K562 (cell line): ENCODE measurements around the gene CALCOCO2. TPM values are rescaled to one million over a fixed set of nuclear protein-coding genes. Genes with fewer than 3 reads are reported as not detected.

Experiments
- CREBBP ChIP-seq: IDR thresholded peaks from one replicate; pipeline ENCODE4 v1.6.1; 2012; ENCODE audit warnings: low read depth, mild to moderate bottlenecking, control low read depth, inconsistent platforms, low read length
- EWSR1 ChIP-seq: fragments of 450-650 bp; IDR thresholded peaks from 2 replicates; pipeline ENCODE4 v1.6.1; 2018; ENCODE audit warnings: borderline replicate concordance, mild to moderate bottlenecking, low read depth, moderate library complexity; ENCODE audit not compliant: partially characterized antibody
- ILK ChIP-seq: fragments of 450-650 bp; IDR thresholded peaks from 2 replicates; pipeline ENCODE4 v1.6.1; 2016; ENCODE audit warnings: missing genetic modification characterization, low read depth, mild to moderate bottlenecking, missing compliant biosample characterization, moderate library complexity, borderline replicate concordance
- MCM5 ChIP-seq: fragments of 450-650 bp; IDR thresholded peaks from 2 replicates; pipeline ENCODE4 v1.6.1; 2016; ENCODE audit warnings: low read depth
- NELFE ChIP-seq: IDR thresholded peaks from 2 replicates; pipeline ENCODE4 v1.6.1; 2011; ENCODE audit warnings: mild to moderate bottlenecking; ENCODE audit not compliant: insufficient read depth, insufficient read length
- polyA plus RNA-seq, 8 experiments: library from polyadenylated mRNA; depleted of rRNA in 4 of 8; stranded (reverse) in 5 of 8; unstranded in 3 of 8; fragments of >200 nt; fragmentation: Nextera tagmentation in 2 of 8; fragmentation: Illumina TruSeq in 1 of 8; extraction: Ambion mirVana in 2 of 8; extraction: Trizol in 1 of 8; gene quantifications; 2 replicates each; pipeline versions ENCODE4 v1.2.1 to v1.2.3, GENCODE V29; 2011 to 2014; ENCODE audit warnings: inconsistent platforms in 1 of 8, missing spikeins in 1 of 8
- total RNA-seq, 7 experiments: library from RNA; depleted of rRNA in 6 of 7; stranded (reverse); fragments of >200 nt in 6 of 7; fragmentation: Illumina TruSeq in 2 of 7; extraction: Trizol in 2 of 7; gene quantifications; 2 replicates each; pipeline versions ENCODE4 v1.2.1 to v1.2.3, GENCODE V29; 2011 to 2021; ENCODE audit warnings: low replicate concordance in 1 of 7
- TF ChIP-seq, protein P1 (sequence below): IDR thresholded peaks from 3 replicates; pipeline ENCODE4 v1.6.1; 2011; ENCODE audit warnings: borderline replicate concordance, mild to moderate bottlenecking; ENCODE audit not compliant: insufficient read length, insufficient read depth
- TF ChIP-seq, protein P2 (sequence below), 2 experiments: fragments of 450-650 bp; conservative IDR thresholded peaks; 2 replicates each; pipeline ENCODE4 v1.6.1; 2017; ENCODE audit warnings: mild to moderate bottlenecking in 2 of 2, moderate library complexity in 2 of 2
- TF ChIP-seq, protein P3 (sequence below): fragments of 250-450 bp; sonication (Bioruptor Pico); IDR thresholded peaks from 2 replicates; pipeline ENCODE4 v1.4.0; 2020
- TF ChIP-seq, protein P4 (sequence below): fragments of 200-600 bp; sonication (generic); IDR thresholded peaks from one replicate; pipeline ENCODE4 v1.6.1; 2012; ENCODE audit warnings: mild to moderate bottlenecking, low read depth, low read length, inconsistent platforms

The CALCOCO2 gene
- total and polyA plus RNA-seq, 9 of the 15 experiments (the other 6 are each of a cell fraction or from before 2014, with no cell fraction given) = 24.1 to 87.3 (median 67.5) TPM

DNA sequence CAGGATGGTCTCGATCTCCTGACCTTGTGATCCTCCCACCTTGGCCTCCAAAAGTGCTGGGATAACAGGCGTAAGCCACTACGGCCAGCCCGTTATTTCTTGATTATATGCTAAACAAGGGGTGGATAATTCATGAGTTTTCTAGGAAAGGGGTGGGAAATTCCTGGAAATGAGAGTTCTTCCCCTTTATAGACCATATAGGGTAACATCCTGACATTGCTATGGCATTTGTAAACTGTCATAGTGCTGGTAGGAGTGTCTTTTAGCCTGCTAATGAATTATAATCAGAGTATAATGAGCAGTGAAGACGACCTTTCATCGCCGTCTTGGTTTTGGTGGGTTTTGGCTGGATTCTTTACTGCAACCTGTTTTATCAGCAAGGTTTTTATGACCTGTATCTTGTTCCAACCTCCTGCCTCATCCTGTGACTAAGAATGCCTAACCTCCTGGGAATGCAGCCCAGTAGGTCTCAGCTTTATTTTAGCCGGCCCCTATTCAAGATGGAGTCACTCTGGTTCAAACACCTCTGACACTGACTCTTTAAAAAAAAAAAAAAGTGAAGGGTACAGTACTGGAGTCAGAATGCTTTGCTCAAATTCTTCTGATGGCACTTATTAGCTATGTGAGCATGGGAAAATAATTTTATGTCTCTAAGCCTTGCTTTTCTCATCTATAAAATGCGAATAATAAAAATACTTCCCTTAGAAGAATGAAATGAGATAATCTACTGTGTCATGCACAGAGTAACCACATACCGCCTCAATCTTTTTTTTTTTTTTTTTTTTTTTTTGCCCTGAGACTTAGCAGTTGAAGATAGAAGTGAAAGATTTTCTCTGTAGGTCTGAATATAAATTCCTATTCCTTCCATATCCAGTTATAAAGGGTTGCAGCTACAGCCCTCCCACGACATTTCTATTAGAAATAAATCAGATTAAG is 5.1 kb upstream of the CALCOCO2 start (continued):
- no peak for TF ChIP-seq EWSR1
- TF ChIP-seq, protein P1, sequence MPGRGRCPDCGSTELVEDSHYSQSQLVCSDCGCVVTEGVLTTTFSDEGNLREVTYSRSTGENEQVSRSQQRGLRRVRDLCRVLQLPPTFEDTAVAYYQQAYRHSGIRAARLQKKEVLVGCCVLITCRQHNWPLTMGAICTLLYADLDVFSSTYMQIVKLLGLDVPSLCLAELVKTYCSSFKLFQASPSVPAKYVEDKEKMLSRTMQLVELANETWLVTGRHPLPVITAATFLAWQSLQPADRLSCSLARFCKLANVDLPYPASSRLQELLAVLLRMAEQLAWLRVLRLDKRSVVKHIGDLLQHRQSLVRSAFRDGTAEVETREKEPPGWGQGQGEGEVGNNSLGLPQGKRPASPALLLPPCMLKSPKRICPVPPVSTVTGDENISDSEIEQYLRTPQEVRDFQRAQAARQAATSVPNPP = no peak
- no peak for TF ChIP-seq NELFE
- TF ChIP-seq MCM5 = no peak
- TF ChIP-seq, protein P2, sequence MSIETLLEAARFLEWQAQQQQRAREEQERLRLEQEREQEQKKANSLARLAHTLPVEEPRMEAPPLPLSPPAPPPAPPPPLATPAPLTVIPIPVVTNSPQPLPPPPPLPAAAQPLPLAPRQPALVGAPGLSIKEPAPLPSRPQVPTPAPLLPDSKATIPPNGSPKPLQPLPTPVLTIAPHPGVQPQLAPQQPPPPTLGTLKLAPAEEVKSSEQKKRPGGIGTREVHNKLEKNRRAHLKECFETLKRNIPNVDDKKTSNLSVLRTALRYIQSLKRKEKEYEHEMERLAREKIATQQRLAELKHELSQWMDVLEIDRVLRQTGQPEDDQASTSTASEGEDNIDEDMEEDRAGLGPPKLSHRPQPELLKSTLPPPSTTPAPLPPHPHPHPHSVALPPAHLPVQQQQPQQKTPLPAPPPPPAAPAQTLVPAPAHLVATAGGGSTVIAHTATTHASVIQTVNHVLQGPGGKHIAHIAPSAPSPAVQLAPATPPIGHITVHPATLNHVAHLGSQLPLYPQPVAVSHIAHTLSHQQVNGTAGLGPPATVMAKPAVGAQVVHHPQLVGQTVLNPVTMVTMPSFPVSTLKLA (conservative IDR thresholded peaks at IDR 0.05) = no peak
- peak; percentile 99 for TF ChIP-seq ILK
- TF ChIP-seq, protein P3, sequence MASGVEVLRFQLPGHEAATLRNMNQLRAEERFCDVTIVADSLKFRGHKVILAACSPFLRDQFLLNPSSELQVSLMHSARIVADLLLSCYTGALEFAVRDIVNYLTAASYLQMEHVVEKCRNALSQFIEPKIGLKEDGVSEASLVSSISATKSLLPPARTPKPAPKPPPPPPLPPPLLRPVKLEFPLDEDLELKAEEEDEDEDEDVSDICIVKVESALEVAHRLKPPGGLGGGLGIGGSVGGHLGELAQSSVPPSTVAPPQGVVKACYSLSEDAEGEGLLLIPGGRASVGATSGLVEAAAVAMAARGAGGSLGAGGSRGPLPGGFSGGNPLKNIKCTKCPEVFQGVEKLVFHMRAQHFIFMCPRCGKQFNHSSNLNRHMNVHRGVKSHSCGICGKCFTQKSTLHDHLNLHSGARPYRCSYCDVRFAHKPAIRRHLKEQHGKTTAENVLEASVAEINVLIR (CRISPR knock-in tag) = peak; percentile 88
- no peak for TF ChIP-seq CREBBP
- TF ChIP-seq, protein P4, sequence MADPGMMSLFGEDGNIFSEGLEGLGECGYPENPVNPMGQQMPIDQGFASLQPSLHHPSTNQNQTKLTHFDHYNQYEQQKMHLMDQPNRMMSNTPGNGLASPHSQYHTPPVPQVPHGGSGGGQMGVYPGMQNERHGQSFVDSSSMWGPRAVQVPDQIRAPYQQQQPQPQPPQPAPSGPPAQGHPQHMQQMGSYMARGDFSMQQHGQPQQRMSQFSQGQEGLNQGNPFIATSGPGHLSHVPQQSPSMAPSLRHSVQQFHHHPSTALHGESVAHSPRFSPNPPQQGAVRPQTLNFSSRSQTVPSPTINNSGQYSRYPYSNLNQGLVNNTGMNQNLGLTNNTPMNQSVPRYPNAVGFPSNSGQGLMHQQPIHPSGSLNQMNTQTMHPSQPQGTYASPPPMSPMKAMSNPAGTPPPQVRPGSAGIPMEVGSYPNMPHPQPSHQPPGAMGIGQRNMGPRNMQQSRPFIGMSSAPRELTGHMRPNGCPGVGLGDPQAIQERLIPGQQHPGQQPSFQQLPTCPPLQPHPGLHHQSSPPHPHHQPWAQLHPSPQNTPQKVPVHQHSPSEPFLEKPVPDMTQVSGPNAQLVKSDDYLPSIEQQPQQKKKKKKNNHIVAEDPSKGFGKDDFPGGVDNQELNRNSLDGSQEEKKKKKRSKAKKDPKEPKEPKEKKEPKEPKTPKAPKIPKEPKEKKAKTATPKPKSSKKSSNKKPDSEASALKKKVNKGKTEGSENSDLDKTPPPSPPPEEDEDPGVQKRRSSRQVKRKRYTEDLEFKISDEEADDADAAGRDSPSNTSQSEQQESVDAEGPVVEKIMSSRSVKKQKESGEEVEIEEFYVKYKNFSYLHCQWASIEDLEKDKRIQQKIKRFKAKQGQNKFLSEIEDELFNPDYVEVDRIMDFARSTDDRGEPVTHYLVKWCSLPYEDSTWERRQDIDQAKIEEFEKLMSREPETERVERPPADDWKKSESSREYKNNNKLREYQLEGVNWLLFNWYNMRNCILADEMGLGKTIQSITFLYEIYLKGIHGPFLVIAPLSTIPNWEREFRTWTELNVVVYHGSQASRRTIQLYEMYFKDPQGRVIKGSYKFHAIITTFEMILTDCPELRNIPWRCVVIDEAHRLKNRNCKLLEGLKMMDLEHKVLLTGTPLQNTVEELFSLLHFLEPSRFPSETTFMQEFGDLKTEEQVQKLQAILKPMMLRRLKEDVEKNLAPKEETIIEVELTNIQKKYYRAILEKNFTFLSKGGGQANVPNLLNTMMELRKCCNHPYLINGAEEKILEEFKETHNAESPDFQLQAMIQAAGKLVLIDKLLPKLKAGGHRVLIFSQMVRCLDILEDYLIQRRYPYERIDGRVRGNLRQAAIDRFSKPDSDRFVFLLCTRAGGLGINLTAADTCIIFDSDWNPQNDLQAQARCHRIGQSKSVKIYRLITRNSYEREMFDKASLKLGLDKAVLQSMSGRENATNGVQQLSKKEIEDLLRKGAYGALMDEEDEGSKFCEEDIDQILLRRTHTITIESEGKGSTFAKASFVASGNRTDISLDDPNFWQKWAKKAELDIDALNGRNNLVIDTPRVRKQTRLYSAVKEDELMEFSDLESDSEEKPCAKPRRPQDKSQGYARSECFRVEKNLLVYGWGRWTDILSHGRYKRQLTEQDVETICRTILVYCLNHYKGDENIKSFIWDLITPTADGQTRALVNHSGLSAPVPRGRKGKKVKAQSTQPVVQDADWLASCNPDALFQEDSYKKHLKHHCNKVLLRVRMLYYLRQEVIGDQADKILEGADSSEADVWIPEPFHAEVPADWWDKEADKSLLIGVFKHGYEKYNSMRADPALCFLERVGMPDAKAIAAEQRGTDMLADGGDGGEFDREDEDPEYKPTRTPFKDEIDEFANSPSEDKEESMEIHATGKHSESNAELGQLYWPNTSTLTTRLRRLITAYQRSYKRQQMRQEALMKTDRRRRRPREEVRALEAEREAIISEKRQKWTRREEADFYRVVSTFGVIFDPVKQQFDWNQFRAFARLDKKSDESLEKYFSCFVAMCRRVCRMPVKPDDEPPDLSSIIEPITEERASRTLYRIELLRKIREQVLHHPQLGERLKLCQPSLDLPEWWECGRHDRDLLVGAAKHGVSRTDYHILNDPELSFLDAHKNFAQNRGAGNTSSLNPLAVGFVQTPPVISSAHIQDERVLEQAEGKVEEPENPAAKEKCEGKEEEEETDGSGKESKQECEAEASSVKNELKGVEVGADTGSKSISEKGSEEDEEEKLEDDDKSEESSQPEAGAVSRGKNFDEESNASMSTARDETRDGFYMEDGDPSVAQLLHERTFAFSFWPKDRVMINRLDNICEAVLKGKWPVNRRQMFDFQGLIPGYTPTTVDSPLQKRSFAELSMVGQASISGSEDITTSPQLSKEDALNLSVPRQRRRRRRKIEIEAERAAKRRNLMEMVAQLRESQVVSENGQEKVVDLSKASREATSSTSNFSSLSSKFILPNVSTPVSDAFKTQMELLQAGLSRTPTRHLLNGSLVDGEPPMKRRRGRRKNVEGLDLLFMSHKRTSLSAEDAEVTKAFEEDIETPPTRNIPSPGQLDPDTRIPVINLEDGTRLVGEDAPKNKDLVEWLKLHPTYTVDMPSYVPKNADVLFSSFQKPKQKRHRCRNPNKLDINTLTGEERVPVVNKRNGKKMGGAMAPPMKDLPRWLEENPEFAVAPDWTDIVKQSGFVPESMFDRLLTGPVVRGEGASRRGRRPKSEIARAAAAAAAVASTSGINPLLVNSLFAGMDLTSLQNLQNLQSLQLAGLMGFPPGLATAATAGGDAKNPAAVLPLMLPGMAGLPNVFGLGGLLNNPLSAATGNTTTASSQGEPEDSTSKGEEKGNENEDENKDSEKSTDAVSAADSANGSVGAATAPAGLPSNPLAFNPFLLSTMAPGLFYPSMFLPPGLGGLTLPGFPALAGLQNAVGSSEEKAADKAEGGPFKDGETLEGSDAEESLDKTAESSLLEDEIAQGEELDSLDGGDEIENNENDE = no peak
